Neural crest cell (in vitro differentiated cells): ENCODE data around the gene S100Z. TPM values are rescaled to one million over a fixed set of nuclear protein-coding genes. Genes with fewer than 3 reads are reported as not detected.

Experiments used
- DNase-seq: peaks from one replicate; pipeline ENCODE4 v3.0.0; 2021; ENCODE audit warnings: low read depth, mixed read lengths, low spot score
- H3K27ac Mint-ChIP-seq: one replicate; pipeline ENCODE4 v1.8.0; 2021; ENCODE audit warnings: mild to moderate bottlenecking, mixed read lengths; ENCODE audit not compliant: unreplicated experiment
- H3K27me3 Mint-ChIP-seq: 2 replicates; pipeline ENCODE4 v1.8.0; 2021; ENCODE audit warnings: low read depth, mild to moderate bottlenecking, mixed read lengths
- H3K36me3 Mint-ChIP-seq: 2 replicates; pipeline ENCODE4 v1.8.0; 2021; ENCODE audit warnings: low read depth, mild to moderate bottlenecking, mixed read lengths
- H3K4me1 Mint-ChIP-seq: 2 replicates; pipeline ENCODE4 v1.8.0; 2021; ENCODE audit warnings: mixed read lengths
- H3K4me3 Mint-ChIP-seq: one replicate; pipeline ENCODE4 v1.8.0; 2021; ENCODE audit warnings: mild to moderate bottlenecking, mixed read lengths
- H3K9me3 Mint-ChIP-seq: 2 replicates; pipeline ENCODE4 v1.8.0; 2021; ENCODE audit warnings: mixed read lengths
- total RNA-seq: library from RNA; stranded (reverse); gene quantifications from 2 replicates; pipeline ENCODE4 v1.2.1, GENCODE V29; 2021
- TF ChIP-seq, protein P1 (sequence below): fragments of 200-600 bp; sonication (generic); conservative IDR thresholded peaks from 2 replicates; pipeline ENCODE4 v1.5.0; 2021; ENCODE audit warnings: antibody characterized with exemption, mild to moderate bottlenecking

S100Z gene
- total RNA-seq, 1 donor from 2014 or later: not detected

DNA sequence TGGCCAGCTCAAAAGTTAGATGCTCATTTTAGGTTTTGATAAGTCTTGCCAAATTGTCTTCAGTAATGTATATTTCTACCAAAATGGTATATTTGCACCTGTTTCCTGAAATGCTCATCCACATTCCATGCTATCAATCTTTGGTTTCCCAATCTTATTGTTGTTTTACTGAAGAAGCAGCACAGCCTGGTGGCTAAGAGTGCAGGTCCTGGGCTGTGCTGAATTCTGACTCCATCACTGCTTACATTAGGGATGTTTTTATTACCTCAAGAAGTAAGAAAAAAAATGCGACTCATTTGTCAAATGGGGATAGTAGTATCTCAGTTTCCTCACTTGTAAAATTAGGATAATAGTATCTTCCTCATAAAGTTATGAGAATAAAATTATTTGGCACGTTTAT lies 13.6 kb upstream of the S100Z start:
- H3K27me3 Mint-ChIP-seq: no peaks in the 10 kb centered on the region
- no peak for DNase-seq
- H3K4me3 Mint-ChIP-seq: no peak overlapping the region
- no peak overlapping the region for H3K27ac Mint-ChIP-seq
- no peaks in the 10 kb centered on the region for H3K36me3 Mint-ChIP-seq
- H3K4me1 Mint-ChIP-seq: peaks cover under 1% of the 10 kb centered on the region
- TF ChIP-seq, protein P1, sequence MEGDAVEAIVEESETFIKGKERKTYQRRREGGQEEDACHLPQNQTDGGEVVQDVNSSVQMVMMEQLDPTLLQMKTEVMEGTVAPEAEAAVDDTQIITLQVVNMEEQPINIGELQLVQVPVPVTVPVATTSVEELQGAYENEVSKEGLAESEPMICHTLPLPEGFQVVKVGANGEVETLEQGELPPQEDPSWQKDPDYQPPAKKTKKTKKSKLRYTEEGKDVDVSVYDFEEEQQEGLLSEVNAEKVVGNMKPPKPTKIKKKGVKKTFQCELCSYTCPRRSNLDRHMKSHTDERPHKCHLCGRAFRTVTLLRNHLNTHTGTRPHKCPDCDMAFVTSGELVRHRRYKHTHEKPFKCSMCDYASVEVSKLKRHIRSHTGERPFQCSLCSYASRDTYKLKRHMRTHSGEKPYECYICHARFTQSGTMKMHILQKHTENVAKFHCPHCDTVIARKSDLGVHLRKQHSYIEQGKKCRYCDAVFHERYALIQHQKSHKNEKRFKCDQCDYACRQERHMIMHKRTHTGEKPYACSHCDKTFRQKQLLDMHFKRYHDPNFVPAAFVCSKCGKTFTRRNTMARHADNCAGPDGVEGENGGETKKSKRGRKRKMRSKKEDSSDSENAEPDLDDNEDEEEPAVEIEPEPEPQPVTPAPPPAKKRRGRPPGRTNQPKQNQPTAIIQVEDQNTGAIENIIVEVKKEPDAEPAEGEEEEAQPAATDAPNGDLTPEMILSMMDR: no peak
- H3K9me3 Mint-ChIP-seq: peaks cover 2% of the 10 kb centered on the region

DNA sequence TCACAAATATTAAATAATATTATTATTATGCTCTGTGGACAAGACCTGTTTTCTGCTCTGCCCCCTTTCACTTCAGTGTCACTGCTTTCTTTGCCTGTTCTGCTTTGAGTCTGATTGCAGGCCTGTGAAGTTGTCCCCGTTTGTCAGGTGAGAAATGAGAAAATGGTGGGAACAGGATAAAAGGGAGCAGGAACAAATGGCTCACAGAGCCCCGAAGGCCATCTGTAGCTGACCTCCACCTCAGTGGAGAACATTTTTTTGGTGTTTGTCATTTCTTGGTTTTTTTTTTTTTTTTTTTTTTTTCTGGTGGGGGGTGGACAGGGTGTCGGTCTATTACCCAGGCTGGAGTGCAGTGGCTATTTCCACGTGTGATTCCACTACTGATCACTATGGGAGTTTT lies 13.2 kb upstream of the S100Z start:
- Mint-ChIP-seq H3K9me3 (peaks cover 2% of the 10 kb centered on the region), H3K27me3 (no peaks in the 10 kb centered on the region), H3K36me3 (no peaks in the 10 kb centered on the region), H3K4me1 (no peaks in the 10 kb centered on the region), H3K27ac (no peak overlapping the region), H3K4me3 (no peak overlapping the region)
- TF ChIP-seq, protein P1: no peak
- no peak for DNase-seq

- peaks cover 2% of the 10 kb centered on the region for H3K9me3 Mint-ChIP-seq
- no peaks in the 10 kb centered on the region for H3K4me1 Mint-ChIP-seq
- no peaks in the 10 kb centered on the region for H3K27me3 Mint-ChIP-seq
- TF ChIP-seq, protein P1: no peak
- H3K36me3 Mint-ChIP-seq: no peaks in the 10 kb centered on the region
- no peak overlapping the region for H3K4me3 Mint-ChIP-seq
- DNase-seq: no peak
- no peak overlapping the region for H3K27ac Mint-ChIP-seq
These were observed 11.1 kb upstream of the S100Z start for GRCh38 chr5:76838481-76839261.

- DNase-seq: no peak
- peaks cover 2% of the 10 kb centered on the region for H3K9me3 Mint-ChIP-seq
- H3K27me3 Mint-ChIP-seq: no peaks in the 10 kb centered on the region
- H3K27ac Mint-ChIP-seq: no peak overlapping the region
- TF ChIP-seq, protein P1: no peak
- no peaks in the 10 kb centered on the region for H3K4me1 Mint-ChIP-seq
- no peaks in the 10 kb centered on the region for H3K36me3 Mint-ChIP-seq
- no peak overlapping the region for H3K4me3 Mint-ChIP-seq
These were observed 8.5 kb upstream of the S100Z start for GRCh38 chr5:76841361-76841760.

- H3K27ac Mint-ChIP-seq: no peak overlapping the region
- H3K4me3 Mint-ChIP-seq: no peak overlapping the region
- no peaks in the 10 kb centered on the region for H3K36me3 Mint-ChIP-seq
- no peak for DNase-seq
- H3K9me3 Mint-ChIP-seq: no peaks in the 10 kb centered on the region
- TF ChIP-seq, protein P1: no peak
- no peaks in the 10 kb centered on the region for H3K4me1 Mint-ChIP-seq
- H3K27me3 Mint-ChIP-seq: no peaks in the 10 kb centered on the region
These were observed 3.9 kb upstream of the S100Z start for GRCh38 chr5:76845890-76846289.
